ENCODE results near the gene MAML3. TPM values are rescaled to one million over a fixed set of nuclear protein-coding genes. Genes with fewer than 3 reads are reported as not detected.

MAML3 gene
- total RNA-seq, 1 donor, result 0.72 TPM

DNA sequence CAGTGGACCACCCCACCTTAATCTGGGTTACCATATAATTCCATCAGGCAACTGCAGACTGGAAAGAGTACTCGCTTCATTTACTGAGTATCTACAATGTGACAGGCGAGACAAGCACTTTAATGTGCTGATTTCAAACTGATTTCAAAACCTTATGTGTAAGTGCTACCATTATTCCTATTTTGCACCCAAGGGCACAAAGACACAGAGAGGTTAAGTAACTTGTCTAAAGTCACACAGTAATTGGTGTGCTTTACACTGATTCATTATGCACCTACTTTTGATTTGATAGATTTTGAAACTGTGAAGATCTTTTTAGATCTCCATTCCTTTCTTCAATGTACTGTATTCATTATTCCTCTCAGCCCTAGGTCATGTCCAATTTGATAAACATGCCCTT is 296.0 kb downstream of the MAML3 start:
- DNase-seq (ENCODE audit: insufficient read length, low spot score, missing footprints), result no peak
- H3K36me3 ChIP-seq (ENCODE audit: insufficient read depth, low read length), result no peaks in the 10 kb centered on the region
- no peak overlapping the region for H3K4me2 ChIP-seq (ENCODE audit: insufficient read depth, low read length)
- H2AFZ ChIP-seq (ENCODE audit: low read length), result no peak overlapping the region
- H3K27ac ChIP-seq (ENCODE audit: low read depth, low read length), result no peak overlapping the region
- TF ChIP-seq, protein P1, sequence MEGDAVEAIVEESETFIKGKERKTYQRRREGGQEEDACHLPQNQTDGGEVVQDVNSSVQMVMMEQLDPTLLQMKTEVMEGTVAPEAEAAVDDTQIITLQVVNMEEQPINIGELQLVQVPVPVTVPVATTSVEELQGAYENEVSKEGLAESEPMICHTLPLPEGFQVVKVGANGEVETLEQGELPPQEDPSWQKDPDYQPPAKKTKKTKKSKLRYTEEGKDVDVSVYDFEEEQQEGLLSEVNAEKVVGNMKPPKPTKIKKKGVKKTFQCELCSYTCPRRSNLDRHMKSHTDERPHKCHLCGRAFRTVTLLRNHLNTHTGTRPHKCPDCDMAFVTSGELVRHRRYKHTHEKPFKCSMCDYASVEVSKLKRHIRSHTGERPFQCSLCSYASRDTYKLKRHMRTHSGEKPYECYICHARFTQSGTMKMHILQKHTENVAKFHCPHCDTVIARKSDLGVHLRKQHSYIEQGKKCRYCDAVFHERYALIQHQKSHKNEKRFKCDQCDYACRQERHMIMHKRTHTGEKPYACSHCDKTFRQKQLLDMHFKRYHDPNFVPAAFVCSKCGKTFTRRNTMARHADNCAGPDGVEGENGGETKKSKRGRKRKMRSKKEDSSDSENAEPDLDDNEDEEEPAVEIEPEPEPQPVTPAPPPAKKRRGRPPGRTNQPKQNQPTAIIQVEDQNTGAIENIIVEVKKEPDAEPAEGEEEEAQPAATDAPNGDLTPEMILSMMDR (IDR thresholded peaks at IDR 0.05; ENCODE audit: extremely low read depth, low read depth, low read length), result no peak
- no peaks in the 10 kb centered on the region for H3K4me1 ChIP-seq (ENCODE audit: insufficient read depth, low read length)
- peaks cover 9% of the 10 kb centered on the region for H3K27me3 ChIP-seq (ENCODE audit: insufficient read depth, low read length)
- H3K79me2 ChIP-seq (ENCODE audit: insufficient read depth, low read length), result no peaks in the 10 kb centered on the region
- H3K9me3 ChIP-seq (ENCODE audit: low read depth, low read length), result no peaks in the 10 kb centered on the region
- no peaks in the 10 kb centered on the region for H4K20me1 ChIP-seq (ENCODE audit: insufficient read depth, low read length)
- H3K4me3 ChIP-seq (ENCODE audit: insufficient read depth, low read length), result no peak overlapping the region

DNA sequence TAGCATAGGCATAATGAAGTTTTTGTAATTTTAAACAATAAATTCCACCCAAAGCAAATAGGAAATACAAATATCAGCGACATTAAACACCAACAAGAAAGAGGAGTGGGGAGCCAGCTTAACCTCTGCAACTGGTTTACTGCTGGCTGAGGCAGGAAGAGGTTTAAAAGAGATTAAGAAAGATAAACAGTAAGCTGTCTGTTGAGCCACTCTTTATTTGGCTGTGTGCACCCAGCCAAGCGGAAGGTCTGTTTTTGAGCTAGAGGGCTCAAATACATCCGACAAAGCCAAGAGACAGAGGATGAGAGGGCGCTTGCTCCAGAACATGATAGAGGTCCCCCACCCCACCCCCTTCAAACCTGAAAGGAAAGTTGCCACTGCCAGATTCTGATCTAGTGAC is 297.0 kb downstream of the MAML3 start:
- TF ChIP-seq, protein P1 (IDR thresholded peaks at IDR 0.05; ENCODE audit: extremely low read depth, low read depth, low read length), result no peak
- DNase-seq (ENCODE audit: insufficient read length, low spot score, missing footprints), result no peak
- Histone ChIP-seq H3K4me3 (ENCODE audit: insufficient read depth, low read length) (no peak overlapping the region), H3K4me1 (ENCODE audit: insufficient read depth, low read length) (no peaks in the 10 kb centered on the region), H3K79me2 (ENCODE audit: insufficient read depth, low read length) (no peaks in the 10 kb centered on the region), H3K4me2 (ENCODE audit: insufficient read depth, low read length) (no peak overlapping the region), H3K36me3 (ENCODE audit: insufficient read depth, low read length) (no peaks in the 10 kb centered on the region), H2AFZ (ENCODE audit: low read length) (no peak overlapping the region), H4K20me1 (ENCODE audit: insufficient read depth, low read length) (no peaks in the 10 kb centered on the region), H3K27ac (ENCODE audit: low read depth, low read length) (no peak overlapping the region), H3K27me3 (ENCODE audit: insufficient read depth, low read length) (peaks cover 9% of the 10 kb centered on the region), H3K9me3 (ENCODE audit: low read depth, low read length) (no peaks in the 10 kb centered on the region)

DNA sequence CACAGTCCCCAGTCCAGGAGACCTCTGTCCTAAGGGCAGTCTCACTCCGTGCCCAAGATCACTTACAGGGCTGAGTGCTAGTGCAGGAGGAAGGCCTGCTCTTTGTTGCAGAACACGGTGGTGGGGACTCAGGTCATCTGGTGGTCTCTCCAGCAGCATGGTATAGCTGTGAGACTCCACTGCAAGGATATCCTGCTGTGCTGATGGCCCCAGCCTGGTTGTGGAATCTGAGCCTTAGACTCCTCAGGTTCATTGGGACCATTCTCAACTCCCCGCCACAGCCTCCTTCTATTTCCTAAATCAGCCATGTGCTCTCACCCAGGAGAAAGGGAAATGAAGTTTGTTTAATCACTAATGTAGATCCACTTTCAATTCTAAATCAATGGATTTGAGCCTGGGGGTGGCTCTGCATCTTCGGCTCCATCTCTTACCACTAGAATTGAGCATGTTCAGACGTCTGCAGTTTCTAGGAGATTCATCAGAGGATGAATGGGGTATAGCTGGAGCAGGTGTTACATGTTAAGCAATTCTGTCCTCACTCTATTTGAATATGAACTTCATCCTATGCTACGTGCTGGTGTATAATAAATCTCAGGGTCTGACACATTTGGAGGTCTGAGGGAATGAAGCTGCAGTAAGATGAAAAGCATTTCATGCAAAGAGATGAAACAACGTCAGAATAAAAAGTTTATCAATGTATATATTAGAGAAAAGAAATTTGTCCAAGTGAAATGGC is 299.1 kb downstream of the MAML3 start:
- no peak for DNase-seq (ENCODE audit: insufficient read length, low spot score, missing footprints)
- no peak overlapping the region for H3K27ac ChIP-seq (ENCODE audit: low read depth, low read length)
- H3K4me1 ChIP-seq (ENCODE audit: insufficient read depth, low read length), result no peaks in the 10 kb centered on the region
- H4K20me1 ChIP-seq (ENCODE audit: insufficient read depth, low read length), result no peaks in the 10 kb centered on the region
- no peak overlapping the region for H3K4me3 ChIP-seq (ENCODE audit: insufficient read depth, low read length)
- TF ChIP-seq, protein P1 (IDR thresholded peaks at IDR 0.05; ENCODE audit: extremely low read depth, low read depth, low read length), result no peak
- no peak overlapping the region for H2AFZ ChIP-seq (ENCODE audit: low read length)
- peaks cover 13% of the 10 kb centered on the region for H3K27me3 ChIP-seq (ENCODE audit: insufficient read depth, low read length)
- H3K36me3 ChIP-seq (ENCODE audit: insufficient read depth, low read length), result no peaks in the 10 kb centered on the region
- no peak overlapping the region for H3K4me2 ChIP-seq (ENCODE audit: insufficient read depth, low read length)
- no peaks in the 10 kb centered on the region for H3K79me2 ChIP-seq (ENCODE audit: insufficient read depth, low read length)
- no peaks in the 10 kb centered on the region for H3K9me3 ChIP-seq (ENCODE audit: low read depth, low read length)

DNA sequence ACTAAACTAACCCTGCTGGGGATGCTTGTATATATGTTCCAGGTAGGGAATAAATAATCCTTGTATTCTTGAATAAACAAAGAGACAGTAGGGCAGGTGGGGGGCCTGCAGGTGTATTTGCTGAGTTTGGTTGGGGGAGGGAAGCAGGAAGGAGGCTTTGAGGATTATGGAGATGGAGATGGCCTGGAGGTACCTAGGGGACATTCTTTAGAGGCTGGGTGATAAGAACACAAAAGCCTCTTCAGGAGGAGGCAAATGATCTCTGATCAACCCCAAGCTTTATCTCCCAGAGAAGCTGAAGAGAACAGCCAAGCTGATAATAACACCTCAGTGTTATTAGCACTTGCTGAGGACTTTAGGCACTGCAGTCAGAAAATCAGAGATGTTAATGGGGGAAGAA is 300.7 kb downstream of the MAML3 start:
- H2AFZ ChIP-seq (ENCODE audit: low read length), result no peak overlapping the region
- H3K79me2 ChIP-seq (ENCODE audit: insufficient read depth, low read length), result no peaks in the 10 kb centered on the region
- H4K20me1 ChIP-seq (ENCODE audit: insufficient read depth, low read length), result no peaks in the 10 kb centered on the region
- H3K4me1 ChIP-seq (ENCODE audit: insufficient read depth, low read length), result no peaks in the 10 kb centered on the region
- H3K4me2 ChIP-seq (ENCODE audit: insufficient read depth, low read length), result no peak overlapping the region
- peaks cover 26% of the 10 kb centered on the region for H3K27me3 ChIP-seq (ENCODE audit: insufficient read depth, low read length)
- TF ChIP-seq, protein P1 (IDR thresholded peaks at IDR 0.05; ENCODE audit: extremely low read depth, low read depth, low read length), result no peak
- no peak for DNase-seq (ENCODE audit: insufficient read length, low spot score, missing footprints)
- no peak overlapping the region for H3K27ac ChIP-seq (ENCODE audit: low read depth, low read length)
- no peaks in the 10 kb centered on the region for H3K9me3 ChIP-seq (ENCODE audit: low read depth, low read length)
- H3K4me3 ChIP-seq (ENCODE audit: insufficient read depth, low read length), result no peak overlapping the region
- H3K36me3 ChIP-seq (ENCODE audit: insufficient read depth, low read length), result no peaks in the 10 kb centered on the region

All from osteoblast (primary cell).